GM10266 (cell line): ENCODE data around the gene PLCB1.
"Not testable (repeated sequence)": the region's sequence is repeated elsewhere in the genome, so short reads cannot be mapped to it uniquely, and the experiment has no call there.

Source experiments
- DNase-seq: peaks from one replicate; pipeline ENCODE4 v3.0.0; 2012; ENCODE audit errors: extremely low spot score
- TF ChIP-seq, protein P1 (sequence below): IDR thresholded peaks from 2 replicates; pipeline ENCODE4 v1.5.1; 2012; ENCODE audit warnings: mild to moderate bottlenecking, low read depth; ENCODE audit not compliant: control insufficient read depth, insufficient read depth; ENCODE audit errors: missing control alignments

The PLCB1 gene

GRCh38 chr20:8464368-8464767 is 332.3 kb downstream of the PLCB1 start:
- no peak for DNase-seq
- TF ChIP-seq, protein P1, sequence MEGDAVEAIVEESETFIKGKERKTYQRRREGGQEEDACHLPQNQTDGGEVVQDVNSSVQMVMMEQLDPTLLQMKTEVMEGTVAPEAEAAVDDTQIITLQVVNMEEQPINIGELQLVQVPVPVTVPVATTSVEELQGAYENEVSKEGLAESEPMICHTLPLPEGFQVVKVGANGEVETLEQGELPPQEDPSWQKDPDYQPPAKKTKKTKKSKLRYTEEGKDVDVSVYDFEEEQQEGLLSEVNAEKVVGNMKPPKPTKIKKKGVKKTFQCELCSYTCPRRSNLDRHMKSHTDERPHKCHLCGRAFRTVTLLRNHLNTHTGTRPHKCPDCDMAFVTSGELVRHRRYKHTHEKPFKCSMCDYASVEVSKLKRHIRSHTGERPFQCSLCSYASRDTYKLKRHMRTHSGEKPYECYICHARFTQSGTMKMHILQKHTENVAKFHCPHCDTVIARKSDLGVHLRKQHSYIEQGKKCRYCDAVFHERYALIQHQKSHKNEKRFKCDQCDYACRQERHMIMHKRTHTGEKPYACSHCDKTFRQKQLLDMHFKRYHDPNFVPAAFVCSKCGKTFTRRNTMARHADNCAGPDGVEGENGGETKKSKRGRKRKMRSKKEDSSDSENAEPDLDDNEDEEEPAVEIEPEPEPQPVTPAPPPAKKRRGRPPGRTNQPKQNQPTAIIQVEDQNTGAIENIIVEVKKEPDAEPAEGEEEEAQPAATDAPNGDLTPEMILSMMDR: no peak

- DNase-seq: not testable (repeated sequence)
Measured at GRCh38 chr20:8466781-8467180, 334.7 kb downstream of the PLCB1 start.

GRCh38 chr20:8470156-8470555 is 338.1 kb downstream of the PLCB1 start:
- no peak for DNase-seq
- TF ChIP-seq, protein P1: no peak

GRCh38 chr20:8471465-8471864 is 339.4 kb downstream of the PLCB1 start:
- DNase-seq: no peak
- TF ChIP-seq, protein P1: no peak

DNA sequence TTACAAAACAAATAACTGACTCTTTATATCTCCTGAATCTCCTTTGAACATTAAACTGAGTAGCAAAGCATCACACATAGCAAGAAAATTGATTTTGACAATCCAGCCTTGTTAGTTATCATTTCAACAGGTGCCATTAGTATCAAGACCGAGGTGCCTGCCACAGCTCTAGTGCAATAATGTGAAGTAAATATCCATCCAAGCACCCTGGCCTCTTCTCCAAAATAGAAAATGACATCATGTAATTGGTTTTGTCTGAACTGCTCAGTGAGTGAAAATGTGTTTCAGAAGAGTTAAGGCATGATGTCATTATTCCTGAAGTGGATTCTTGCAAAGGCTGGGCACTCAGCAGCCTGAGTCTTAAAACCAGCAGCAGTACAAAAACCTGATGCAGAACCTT is 341.4 kb downstream of the PLCB1 start:
- TF ChIP-seq, protein P1: no peak
- DNase-seq: no peak

- TF ChIP-seq, protein P1: no peak
- DNase-seq: no peak
Measured at GRCh38 chr20:8474027-8474668, 342.1 kb downstream of the PLCB1 start.

GRCh38 chr20:8476021-8476420 is 344.0 kb downstream of the PLCB1 start:
- TF ChIP-seq, protein P1: no peak
- DNase-seq: no peak

GRCh38 chr20:8480597-8480996 is 348.5 kb downstream of the PLCB1 start:
- TF ChIP-seq, protein P1: no peak
- no peak for DNase-seq
